GM23338 (cell line): ENCODE measurements around the gene LRRFIP1. TPM values are rescaled to one million over a fixed set of nuclear protein-coding genes. Genes with fewer than 3 reads are reported as not detected.

Source experiments
- ATAC-seq: fragments of 200-7000 bp; cut with Tn5 transposase; 3 replicates; pipeline ENCODE4 v1.9.1; 2020
- DNase-seq: peaks from one replicate; pipeline ENCODE4 v3.0.0-alpha.2; 2015; ENCODE audit warnings: low spot score
- H2AFZ ChIP-seq: fragments of 200-600 bp; sonication (generic); 2 replicates; pipeline ENCODE4 v1.8.0; 2016; ENCODE audit warnings: antibody characterized with exemption, mild to moderate bottlenecking, moderate library complexity
- H3F3A ChIP-seq: fragments of 200-600 bp; sonication (generic); replicated peaks from 2 replicates; pipeline ENCODE4 v1.8.0; 2017; ENCODE audit warnings: antibody characterized with exemption, mixed run types, low read depth
- H3K27ac ChIP-seq: fragments of 200-600 bp; sonication (generic); 2 replicates; pipeline ENCODE4 v1.6.1; 2016; ENCODE audit warnings: low read depth
- H3K27me3 ChIP-seq: fragments of 200-600 bp; sonication (generic); 2 replicates; pipeline ENCODE4 v1.8.0; 2016; ENCODE audit warnings: mild to moderate bottlenecking, mixed run types, moderate library complexity; ENCODE audit not compliant: insufficient read depth
- H3K36me3 ChIP-seq: fragments of 200-600 bp; sonication (generic); 2 replicates; pipeline ENCODE4 v1.8.0; 2016; ENCODE audit warnings: mild to moderate bottlenecking; ENCODE audit not compliant: insufficient read depth
- H3K4me1 ChIP-seq: fragments of 200-600 bp; sonication (generic); 2 replicates; pipeline ENCODE4 v1.8.0; 2016; ENCODE audit warnings: mild to moderate bottlenecking, moderate library complexity; ENCODE audit not compliant: insufficient read depth
- H3K4me2 ChIP-seq: fragments of 200-600 bp; sonication (generic); 2 replicates; pipeline ENCODE4 v1.7.1; 2017; ENCODE audit warnings: mixed run types
- H3K4me3 ChIP-seq: fragments of 200-600 bp; sonication (generic); 2 replicates; pipeline ENCODE4 v1.6.1; 2016; ENCODE audit warnings: mixed run types
- H3K79me2 ChIP-seq: fragments of 200-600 bp; sonication (generic); replicated peaks from 2 replicates; pipeline ENCODE4 v1.8.0; 2017; ENCODE audit warnings: mild to moderate bottlenecking; ENCODE audit not compliant: insufficient read depth
- H3K9me2 ChIP-seq: fragments of 200-600 bp; sonication (generic); 2 replicates; pipeline ENCODE4 v1.8.0; 2017; ENCODE audit not compliant: insufficient read depth
- H4K20me1 ChIP-seq: fragments of 200-600 bp; sonication (generic); replicated peaks from 2 replicates; pipeline ENCODE4 v1.8.0; 2017; ENCODE audit warnings: mild to moderate bottlenecking; ENCODE audit not compliant: insufficient read depth
- H3K27ac Mint-ChIP-seq: 2 replicates; pipeline ENCODE4 v1.8.0; 2020; ENCODE audit warnings: inconsistent platforms, mild to moderate bottlenecking, moderate library complexity, mixed read lengths
- H3K27me3 Mint-ChIP-seq: 3 replicates; pipeline ENCODE4 v1.8.0; 2022; ENCODE audit warnings: low read depth, mild to moderate bottlenecking, moderate library complexity, mixed read lengths, inconsistent platforms; ENCODE audit not compliant: insufficient read depth, poor library complexity
- H3K36me3 Mint-ChIP-seq: 3 replicates; pipeline ENCODE4 v1.8.0; 2021; ENCODE audit warnings: low read depth, mild to moderate bottlenecking, inconsistent platforms, moderate library complexity, mixed read lengths
- H3K4me1 Mint-ChIP-seq: 3 replicates; pipeline ENCODE4 v1.8.0; 2020; ENCODE audit warnings: mild to moderate bottlenecking, inconsistent platforms, mixed read lengths
- H3K4me3 Mint-ChIP-seq: 3 replicates; pipeline ENCODE4 v1.8.0; 2021; ENCODE audit warnings: moderate library complexity, mild to moderate bottlenecking, inconsistent platforms, mixed read lengths
- H3K9me3 Mint-ChIP-seq: 3 replicates; pipeline ENCODE4 v1.8.0; 2020; ENCODE audit warnings: moderate library complexity, mild to moderate bottlenecking, inconsistent platforms, mixed read lengths
- ETS1 ChIP-seq: IDR thresholded peaks from 2 replicates; pipeline ENCODE4 v1.6.1; 2016; ENCODE audit warnings: antibody characterized with exemption
- EZH2phosphoT487 ChIP-seq: fragments of 200-600 bp; sonication (generic); IDR thresholded peaks from one replicate; pipeline ENCODE4 v1.8.1; 2018; ENCODE audit warnings: antibody characterized with exemption; ENCODE audit not compliant: unreplicated experiment
- NANOG ChIP-seq: IDR thresholded peaks from 2 replicates; pipeline ENCODE4 v1.6.1; 2016; ENCODE audit warnings: antibody characterized with exemption, borderline replicate concordance
- POLR2AphosphoS5 ChIP-seq: IDR thresholded peaks from 2 replicates; pipeline ENCODE4 v1.6.1; 2016; ENCODE audit warnings: antibody characterized with exemption, low read depth
- ZNF462 ChIP-seq: fragments of 250-450 bp; sonication (Bioruptor Pico); IDR thresholded peaks from 2 replicates; pipeline ENCODE4 v1.5.0; 2020; ENCODE audit warnings: mild to moderate bottlenecking, moderate library complexity
- polyA plus RNA-seq: library from polyadenylated mRNA; unstranded; fragments of >200 nt; fragmentation: Nextera tagmentation; extraction: Ambion mirVana; gene quantifications from 2 replicates; pipeline ENCODE4 v1.2.1, GENCODE V29; 2016
- total RNA-seq: library from RNA; depleted of rRNA; stranded (reverse); fragments of >200 nt; shearing (Covaris generic); gene quantifications from 2 replicates; pipeline ENCODE4 v1.2.3, GENCODE V29; 2014

The LRRFIP1 gene
- total and polyA plus RNA-seq, 2 experiments from 2014 or later: 59.6 to 178 TPM

- TF ChIP-seq ZNF462 (CRISPR knock-in tag) (no peak), NANOG (no peak), ETS1 (no peak), EZH2phosphoT487 (no peak)
Measured at GRCh38 chr2:237758185-237758584, 130.8 kb downstream of the LRRFIP1 start (continued).

GRCh38 chr2:237759176-237759575 lies 131.8 kb downstream of the LRRFIP1 start:
- H4K20me1 ChIP-seq: peaks cover 7% of the 10 kb centered on the region; the same call in 1 of the 2 replicates
- no peaks in the 10 kb centered on the region for H3F3A ChIP-seq
- H3K27me3 ChIP-seq: no peaks in the 10 kb centered on the region
- no peaks in the 10 kb centered on the region for H3K9me2 ChIP-seq
- H3K9me3 Mint-ChIP-seq: no peaks in the 10 kb centered on the region
- peaks cover 35% of the 10 kb centered on the region for H3K36me3 ChIP-seq
- peaks cover 4% of the 10 kb centered on the region for H3K27me3 Mint-ChIP-seq
- ATAC-seq: no peak
- H3K4me1 Mint-ChIP-seq: no peaks in the 10 kb centered on the region
- H3K4me1 ChIP-seq: no peaks in the 10 kb centered on the region
- no peaks in the 10 kb centered on the region for H3K79me2 ChIP-seq
- no peak overlapping the region for H3K4me3 Mint-ChIP-seq
- no peak for DNase-seq
- no peak overlapping the region for H3K27ac ChIP-seq
- H3K4me3 ChIP-seq: no peak overlapping the region
- H3K4me2 ChIP-seq: no peak overlapping the region
- no peak overlapping the region for H3K27ac Mint-ChIP-seq
- H2AFZ ChIP-seq: no peak overlapping the region
- peaks cover 53% of the 10 kb centered on the region for H3K36me3 Mint-ChIP-seq
- TF ChIP-seq ZNF462 (CRISPR knock-in tag) (no peak), EZH2phosphoT487 (no peak), ETS1 (no peak), POLR2AphosphoS5 (no peak)
